HCT116 (cell line): Measurements from ENCODE around the gene FKBP2. TPM values are rescaled to one million over a fixed set of nuclear protein-coding genes. Genes with fewer than 3 reads are reported as not detected.

Experiments used
- ATAC-seq: fragments of 200-7000 bp; cut with Tn5 transposase; 2 replicates; pipeline ENCODE4 v1.9.1; 2020; ENCODE audit warnings: mild to moderate bottlenecking, moderate library complexity
- BruUV-seq: library from RNA; stranded (reverse); fragments of 400-500 nt; replicated peaks from 2 replicates; lab custom pipeline; 2021; lab: Mats Ljungman, UMichigan
- CTCF ChIA-PET: fragments of 300-600 bp; sonication (Branson Sonifier 250); formaldehyde crosslinking; loops from one replicate; lab custom pipeline; 2021; ENCODE audit warnings: antibody characterized with exemption; lab: Charles Lee
- POLR2A ChIA-PET: fragments of 300-600, 350-600 bp; sonication (Branson Sonifier 250); formaldehyde crosslinking; loops from one replicate; lab custom pipeline; 2021; ENCODE audit warnings: antibody characterized with exemption; lab: Charles Lee
- RAD21 ChIA-PET, 2 experiments: fragments of 300-600 bp; sonication (Branson Sonifier 250); formaldehyde crosslinking; loops; one replicate each; lab custom pipeline; 2023; ENCODE audit warnings: low total read pairs in 2 of 2; ENCODE audit not compliant: uncharacterized antibody in 2 of 2, unreplicated experiment in 2 of 2, low non-redundant PET in 1 of 2; lab: Charles Lee
- DNase-seq: peaks from one replicate; pipeline ENCODE4 v3.0.0-alpha.2; 2010; ENCODE audit warnings: low read depth, low spot score
- H2AFZ ChIP-seq: fragments of 200-600 bp; shearing (Covaris generic), sonication (generic); 2 replicates; pipeline ENCODE4 v1.6.1; 2017; ENCODE audit warnings: low read depth, mixed run types, mixed read lengths, antibody characterized with exemption, low read length; ENCODE audit not compliant: poor library complexity, severe bottlenecking
- H3K27ac ChIP-seq: 2 replicates; pipeline ENCODE4 v1.5.1; 2012; ENCODE audit warnings: low read depth, low read length
- H3K27me3 ChIP-seq: fragments of 200-600 bp; sonication (generic); 2 replicates; pipeline ENCODE4 v1.6.1; 2016; ENCODE audit warnings: mixed run types, low read length, mixed read lengths; ENCODE audit not compliant: insufficient read depth
- H3K36me3 ChIP-seq, 2 experiments: fragments of 200-500 bp in 1 of 2; fragments of 200-600 bp in 1 of 2; sonication (Bioruptor generic) in 1 of 2; sonication (generic) in 1 of 2; 2 replicates each; pipeline versions ENCODE4 v1.5.1 to v1.6.1; 2014 to 2016; ENCODE audit warnings: low read length in 2 of 2, inconsistent platforms in 1 of 2, mixed read lengths in 1 of 2, mixed run types in 1 of 2; ENCODE audit not compliant: insufficient read depth in 2 of 2, control insufficient read depth in 1 of 2
- H3K4me1 ChIP-seq, 2 experiments: fragments of 200-600 bp in 1 of 2; sonication (generic) in 1 of 2; 2 replicates each; pipeline versions ENCODE4 v1.5.1 to v1.6.1; 2012 to 2017; ENCODE audit warnings: low read length in 2 of 2, inconsistent platforms in 1 of 2, mild to moderate bottlenecking in 1 of 2, mixed read lengths in 1 of 2, mixed run types in 1 of 2, moderate library complexity in 1 of 2; ENCODE audit not compliant: insufficient read depth in 2 of 2, control insufficient read depth in 1 of 2
- H3K4me2 ChIP-seq: fragments of 200-600 bp; sonication (generic); 2 replicates; pipeline ENCODE4 v1.6.1; 2017; ENCODE audit warnings: mixed run types, low read length, mixed read lengths
- H3K4me3 ChIP-seq, 2 experiments: fragments of 200-600 bp in 1 of 2; sonication (generic) in 1 of 2; replicated peaks in 1 of 2; 2 replicates each; pipeline ENCODE4 v1.5.1; 2011 to 2016; ENCODE audit warnings: low read length in 2 of 2, control low read depth in 1 of 2, low read depth in 1 of 2, mild to moderate bottlenecking in 1 of 2, mixed read lengths in 1 of 2, mixed run types in 1 of 2
- H3K79me2 ChIP-seq: fragments of 200-600 bp; sonication (generic); 2 replicates; pipeline ENCODE4 v1.6.1; 2017; ENCODE audit warnings: mild to moderate bottlenecking, mixed run types, low read length, moderate library complexity, mixed read lengths; ENCODE audit not compliant: insufficient read depth
- H3K9ac ChIP-seq: fragments of 200-600 bp; sonication (generic); 2 replicates; pipeline ENCODE4 v1.6.1; 2016; ENCODE audit warnings: low read length, mixed read lengths
- H3K9me2 ChIP-seq: fragments of 200-600 bp; sonication (generic), shearing (Covaris generic); 2 replicates; pipeline ENCODE4 v1.6.1; 2017; ENCODE audit warnings: mixed run types, mild to moderate bottlenecking, moderate library complexity; ENCODE audit not compliant: insufficient read depth
- H3K9me3 ChIP-seq, 2 experiments: fragments of 200-500 bp in 1 of 2; fragments of 200-600 bp in 1 of 2; sonication (Bioruptor generic) in 1 of 2; sonication (generic) in 1 of 2; 2 replicates each; pipeline ENCODE4 v1.6.1; 2014 to 2017; ENCODE audit warnings: low read length in 2 of 2, mixed read lengths in 2 of 2, inconsistent platforms in 1 of 2, low read depth in 1 of 2, mild to moderate bottlenecking in 1 of 2, mixed run types in 1 of 2, moderate library complexity in 1 of 2; ENCODE audit not compliant: control insufficient read depth in 1 of 2, insufficient read depth in 1 of 2
- H4K20me1 ChIP-seq: fragments of 200-600 bp; sonication (generic), shearing (Covaris generic); 2 replicates; pipeline ENCODE4 v1.6.1; 2017; ENCODE audit warnings: mixed run types, mild to moderate bottlenecking, moderate library complexity; ENCODE audit not compliant: insufficient read depth
- ATF3 ChIP-seq: IDR thresholded peaks from 2 replicates; pipeline ENCODE4 v1.6.1; 2012
- ELF1 ChIP-seq: IDR thresholded peaks from 2 replicates; pipeline ENCODE4 v1.6.1; 2012; ENCODE audit warnings: low read depth, borderline replicate concordance
- EZH2 ChIP-seq: fragments of 200-600 bp; sonication (generic); IDR thresholded peaks from 2 replicates; pipeline ENCODE4 v1.6.1; 2017; ENCODE audit warnings: antibody characterized with exemption, mixed run types
- FOSL1 ChIP-seq: IDR thresholded peaks from 2 replicates; pipeline ENCODE4 v1.6.1; 2012; ENCODE audit warnings: low read depth
- MAX ChIP-seq: IDR thresholded peaks from 2 replicates; pipeline ENCODE4 v1.6.1; 2012
- RAD21 ChIP-seq: IDR thresholded peaks from 2 replicates; pipeline ENCODE4 v1.6.1; 2012; ENCODE audit warnings: low read depth, mild to moderate bottlenecking
- SIN3A ChIP-seq: IDR thresholded peaks from 2 replicates; pipeline ENCODE4 v1.6.1; 2012; ENCODE audit warnings: low read depth
- YY1 ChIP-seq: IDR thresholded peaks from 2 replicates; pipeline ENCODE4 v1.6.1; 2011; ENCODE audit warnings: low read length, low read depth, moderate library complexity, mild to moderate bottlenecking; ENCODE audit not compliant: insufficient replicate concordance; ENCODE audit errors: extremely low read depth
- ZFX ChIP-seq: fragments of 450-650 bp; IDR thresholded peaks from 2 replicates; pipeline ENCODE4 v1.6.1; 2017
- intact Hi-C: fragments of 100-400 bp; cut with micrococcal nuclease; formaldehyde crosslinking; loops from 2 replicates; pipeline ENCODE4 v1.10.0; 2022
- total RNA-seq: library from RNA; stranded (reverse); gene quantifications from one replicate; pipeline ENCODE4 v1.2.1, GENCODE V29; 2021; ENCODE audit not compliant: unreplicated experiment
- TF ChIP-seq, protein P1 (sequence below), 3 experiments: fragments of 200-600 bp in 1 of 3; sonication (generic) in 1 of 3; IDR thresholded peaks in 2 of 3; conservative IDR thresholded peaks in 1 of 3; 2 replicates each; pipeline ENCODE4 v1.5.1; 2012 to 2017; ENCODE audit warnings: low read depth in 2 of 3, low read length in 2 of 3, antibody characterized with exemption in 1 of 3, borderline replicate concordance in 1 of 3, control low read depth in 1 of 3, mild to moderate bottlenecking in 1 of 3, mixed read lengths in 1 of 3, mixed run types in 1 of 3, moderate library complexity in 1 of 3; ENCODE audit not compliant: insufficient read depth in 1 of 3

Gene FKBP2
- total RNA-seq, 1 experiment from 2014 or later: 69.2 TPM

- H3K9ac ChIP-seq: no peak overlapping the region
- no peaks in the 10 kb centered on the region for H4K20me1 ChIP-seq
- H3K27ac ChIP-seq: no peak overlapping the region; the same call in 1 of the 2 replicates
- no peaks in the 10 kb centered on the region for H3K9me3 ChIP-seq
- ChIA-PET POLR2A (interaction anchor here (0.9 kb wide), 1 partner anchor 23 kb away, joined by 4 read pairs; no protein-coding TSS in a partner anchor), CTCF (interaction anchor here (4.6 kb wide), 1 partner anchor 95 kb away, joined by 80 read pairs; the partner anchor contains the start of genes CATSPERZ and ESRRA), RAD21 (no interaction called here)
- H3K79me2 ChIP-seq: peaks cover 9% of the 10 kb centered on the region; the same call in 1 of the 2 replicates
- DNase-seq (no peak), ATAC-seq (no peak)
- H3K4me3 ChIP-seq: no peak overlapping the region
- intact Hi-C loops: no loop called here
- TF ChIP-seq MAX: no peak
- no peak for TF ChIP-seq SIN3A
- TF ChIP-seq ATF3: no peak
- TF ChIP-seq EZH2: no peak
- no peak for TF ChIP-seq ZFX
- TF ChIP-seq, protein P1, sequence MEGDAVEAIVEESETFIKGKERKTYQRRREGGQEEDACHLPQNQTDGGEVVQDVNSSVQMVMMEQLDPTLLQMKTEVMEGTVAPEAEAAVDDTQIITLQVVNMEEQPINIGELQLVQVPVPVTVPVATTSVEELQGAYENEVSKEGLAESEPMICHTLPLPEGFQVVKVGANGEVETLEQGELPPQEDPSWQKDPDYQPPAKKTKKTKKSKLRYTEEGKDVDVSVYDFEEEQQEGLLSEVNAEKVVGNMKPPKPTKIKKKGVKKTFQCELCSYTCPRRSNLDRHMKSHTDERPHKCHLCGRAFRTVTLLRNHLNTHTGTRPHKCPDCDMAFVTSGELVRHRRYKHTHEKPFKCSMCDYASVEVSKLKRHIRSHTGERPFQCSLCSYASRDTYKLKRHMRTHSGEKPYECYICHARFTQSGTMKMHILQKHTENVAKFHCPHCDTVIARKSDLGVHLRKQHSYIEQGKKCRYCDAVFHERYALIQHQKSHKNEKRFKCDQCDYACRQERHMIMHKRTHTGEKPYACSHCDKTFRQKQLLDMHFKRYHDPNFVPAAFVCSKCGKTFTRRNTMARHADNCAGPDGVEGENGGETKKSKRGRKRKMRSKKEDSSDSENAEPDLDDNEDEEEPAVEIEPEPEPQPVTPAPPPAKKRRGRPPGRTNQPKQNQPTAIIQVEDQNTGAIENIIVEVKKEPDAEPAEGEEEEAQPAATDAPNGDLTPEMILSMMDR (IDR thresholded peaks at IDR 0.05 in 2 of 3, conservative IDR thresholded peaks at IDR 0.05 in 1 of 3; ENCODE audit: borderline replicate concordance in 1 of 3, insufficient read depth in 1 of 3, low read depth in 2 of 3, low read length in 2 of 3): no peak
- TF ChIP-seq FOSL1: no peak
- TF ChIP-seq ELF1: no peak
- TF ChIP-seq RAD21: no peak
- no peak for TF ChIP-seq YY1
- H3K36me3 ChIP-seq: peaks cover 24 to 31% of the 10 kb centered on the region in 2 experiments
- H3K9me2 ChIP-seq: no peaks in the 10 kb centered on the region
- no peaks in the 10 kb centered on the region for H3K27me3 ChIP-seq
- H2AFZ ChIP-seq: no peak overlapping the region
- no TSS peak for BruUV-seq
- no peak overlapping the region for H3K4me2 ChIP-seq
- peaks cover 0 to 8% of the 10 kb centered on the region in 2 experiments; a peak in 1 of 4 replicates for H3K4me1 ChIP-seq
These were observed 33.4 kb upstream of the FKBP2 start for GRCh38 chr11:64207256-64208085.
